NCI-H1048 (cell line): Measurements from ENCODE around the gene ARHGAP6.
"Not testable (repeated sequence)": the region's sequence is repeated elsewhere in the genome, so short reads cannot be mapped to it uniquely, and the experiment has no call there.

Source experiments
- DNase-seq: peaks from one replicate; lab custom pipeline; 2025; lab: John Stamatoyannopoulos, UW

The ARHGAP6 gene

DNA sequence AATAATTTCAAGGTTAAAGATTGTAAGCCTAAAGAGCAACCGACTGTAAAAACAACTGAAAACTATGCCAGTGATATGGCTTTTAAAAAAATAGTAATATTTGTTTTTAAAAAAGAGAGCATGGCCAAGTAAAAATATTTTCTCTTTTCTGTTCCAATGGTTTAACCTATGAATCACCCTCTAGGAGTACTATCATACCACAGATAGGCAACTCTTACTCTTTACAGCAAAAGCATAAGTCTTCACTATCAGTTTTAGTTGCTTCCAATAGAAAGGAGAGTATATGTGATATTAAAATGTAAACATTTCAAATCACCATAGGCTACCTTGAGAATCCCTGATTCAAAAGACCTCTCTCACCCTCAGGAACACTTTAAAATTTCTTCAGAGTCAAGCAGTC lies 269.9 kb downstream of the ARHGAP6 start:
- DNase-seq: no peak

DNA sequence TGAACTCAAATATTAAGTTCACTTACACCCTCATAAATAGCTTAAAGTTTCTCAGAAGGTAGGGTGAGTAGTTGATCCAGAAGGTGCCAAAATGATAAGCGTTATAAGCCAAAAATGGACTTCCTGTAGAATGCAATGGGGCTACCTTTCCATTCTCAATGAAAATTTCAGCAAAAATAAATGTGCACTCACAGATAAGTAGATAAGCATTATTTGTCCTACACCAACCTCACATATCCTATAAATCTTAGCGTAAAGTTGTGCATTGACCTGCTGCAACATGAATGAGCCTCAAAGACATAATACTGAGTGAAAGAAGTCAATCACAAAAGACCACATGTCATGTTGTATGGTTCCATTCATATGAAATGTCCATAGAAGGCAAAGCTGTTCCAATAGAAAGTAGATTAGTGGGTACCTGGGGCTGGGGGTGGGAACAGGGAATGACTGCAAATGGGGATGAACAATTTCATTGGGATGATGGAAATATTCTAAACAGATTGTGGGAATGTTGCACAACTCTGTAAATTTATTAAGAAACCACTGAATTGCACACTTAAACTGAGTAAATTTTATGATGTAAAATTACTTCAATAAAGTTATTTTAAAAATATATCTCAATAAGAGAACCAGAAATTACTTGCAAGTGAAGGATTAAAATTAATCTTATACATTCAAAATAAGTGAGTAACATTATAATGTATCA lies 271.6 kb downstream of the ARHGAP6 start:
- no peak for DNase-seq

GRCh38 chrX:11386812-11387211 lies 278.9 kb downstream of the ARHGAP6 start:
- DNase-seq: no peak

- DNase-seq: no peak
Observed at GRCh38 chrX:11386001-11386523, 279.7 kb downstream of the ARHGAP6 start.

DNA sequence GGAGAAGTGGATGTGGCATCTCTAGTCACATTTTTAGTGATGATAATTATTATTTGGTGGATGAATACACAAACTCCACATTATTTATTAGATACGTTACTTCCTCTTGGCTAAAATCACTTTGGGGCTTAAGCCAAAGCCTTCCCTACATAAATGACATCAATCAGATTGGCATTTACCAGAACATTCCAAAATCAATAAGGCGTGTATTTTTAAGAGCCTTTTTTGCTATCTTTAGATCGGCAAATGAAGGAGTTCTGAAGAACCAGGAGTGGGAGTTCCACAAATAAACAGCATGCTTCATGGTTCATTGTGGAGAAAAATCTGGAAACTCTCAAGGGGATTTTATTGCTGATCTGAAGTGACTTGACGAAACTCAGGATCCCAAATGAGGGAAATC lies 282.8 kb downstream of the ARHGAP6 start:
- no peak for DNase-seq

- DNase-seq: no peak
Observed at GRCh38 chrX:11381464-11381863, 284.3 kb downstream of the ARHGAP6 start.

- DNase-seq: no peak
Observed at GRCh38 chrX:11380187-11380844, 285.4 kb downstream of the ARHGAP6 start.

DNA sequence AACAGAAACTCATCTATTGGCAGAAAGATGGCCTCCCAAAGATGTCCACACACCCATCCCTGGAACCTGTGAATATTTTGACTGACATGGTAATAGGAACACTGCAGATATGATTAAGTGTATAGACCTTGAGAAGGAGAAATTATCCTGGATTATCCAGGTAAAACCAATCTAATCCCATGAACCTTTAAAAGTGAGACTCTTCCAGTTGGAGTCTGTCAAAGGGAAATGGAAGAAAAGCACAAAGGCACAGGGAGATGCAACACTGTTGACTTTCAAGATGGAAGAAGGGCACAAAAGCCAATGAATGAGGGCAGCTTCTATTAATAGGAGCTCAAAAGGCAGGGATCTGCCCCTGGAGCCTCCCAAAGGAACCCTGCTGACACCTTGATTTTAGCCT lies 289.6 kb downstream of the ARHGAP6 start:
- DNase-seq: no peak

DNA sequence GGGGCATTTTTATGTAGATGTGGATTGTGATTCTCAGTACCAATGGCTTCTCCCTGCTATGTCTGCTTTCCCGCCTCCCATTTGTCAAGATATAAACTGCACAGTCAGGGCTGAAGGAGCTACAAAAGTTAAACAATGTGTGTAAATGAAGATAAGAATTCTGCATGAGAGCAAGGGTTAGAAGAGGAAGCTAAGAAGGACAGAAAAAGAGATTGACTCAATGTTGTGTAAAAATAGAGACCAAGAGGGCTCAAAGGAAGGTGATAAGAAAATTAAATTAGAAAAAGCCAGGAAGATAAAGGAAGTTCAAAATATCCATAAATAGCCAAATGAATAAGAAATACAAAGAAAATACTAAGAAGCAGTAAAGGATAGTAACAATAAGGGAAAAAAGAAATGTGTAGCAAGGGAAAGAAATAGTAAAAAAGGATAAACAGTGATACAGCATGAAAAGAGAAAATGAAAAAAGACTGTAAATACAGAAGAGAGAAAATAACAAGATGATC lies 290.1 kb downstream of the ARHGAP6 start:
- no peak for DNase-seq

GRCh38 chrX:11374570-11374969 lies 291.1 kb downstream of the ARHGAP6 start:
- no peak for DNase-seq

- DNase-seq: no peak
Observed at GRCh38 chrX:11371106-11371505, 294.6 kb downstream of the ARHGAP6 start.

- no peak for DNase-seq
Observed at GRCh38 chrX:11367609-11368430, 297.9 kb downstream of the ARHGAP6 start.

- no peak for DNase-seq
Observed at GRCh38 chrX:11366998-11367595, 298.6 kb downstream of the ARHGAP6 start.

GRCh38 chrX:11365426-11365825 lies 300.3 kb downstream of the ARHGAP6 start:
- no peak for DNase-seq

- no peak for DNase-seq
Observed at GRCh38 chrX:11364835-11365234, 300.9 kb downstream of the ARHGAP6 start.

DNA sequence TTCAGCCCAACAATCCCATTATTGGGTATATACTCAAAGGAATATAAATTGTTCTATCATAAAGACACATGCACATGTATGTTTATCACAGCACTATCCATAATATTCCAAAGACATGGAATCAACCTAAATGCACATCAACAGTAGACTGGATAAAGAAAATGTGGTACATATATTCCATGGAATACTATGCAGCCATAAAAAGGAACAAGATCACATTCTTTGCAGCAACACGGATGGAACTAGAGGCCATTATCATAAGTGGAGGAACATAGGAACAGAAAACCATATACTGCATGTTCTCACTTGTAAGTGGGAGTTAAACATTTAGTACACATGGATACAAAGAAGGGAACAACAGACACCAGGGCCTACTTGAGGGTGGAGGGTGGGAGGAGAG lies 301.9 kb downstream of the ARHGAP6 start:
- not testable (repeated sequence) for DNase-seq

- DNase-seq: no peak
Observed at GRCh38 chrX:11363069-11363594, 302.6 kb downstream of the ARHGAP6 start.

DNA sequence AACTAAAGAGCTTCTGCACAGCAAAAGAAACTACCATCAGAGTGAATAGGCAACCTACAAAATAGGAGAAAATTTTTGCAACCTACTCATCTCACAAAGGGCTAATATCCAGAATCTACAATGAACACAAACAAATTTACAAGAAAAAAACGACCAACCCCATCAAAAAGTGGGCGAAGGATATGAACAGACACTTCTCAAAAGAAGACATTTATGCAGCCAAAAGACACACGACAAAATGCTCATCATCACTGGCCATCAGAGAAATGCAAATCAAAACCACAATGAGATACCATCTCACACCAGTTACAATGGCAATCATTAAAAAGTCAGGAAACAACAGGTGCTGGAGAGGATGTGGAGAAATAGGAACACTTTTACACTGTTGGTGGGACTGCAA lies 304.1 kb downstream of the ARHGAP6 start:
- not testable (repeated sequence) for DNase-seq

GRCh38 chrX:11355944-11356343 lies 309.8 kb downstream of the ARHGAP6 start:
- DNase-seq: not testable (repeated sequence)

DNA sequence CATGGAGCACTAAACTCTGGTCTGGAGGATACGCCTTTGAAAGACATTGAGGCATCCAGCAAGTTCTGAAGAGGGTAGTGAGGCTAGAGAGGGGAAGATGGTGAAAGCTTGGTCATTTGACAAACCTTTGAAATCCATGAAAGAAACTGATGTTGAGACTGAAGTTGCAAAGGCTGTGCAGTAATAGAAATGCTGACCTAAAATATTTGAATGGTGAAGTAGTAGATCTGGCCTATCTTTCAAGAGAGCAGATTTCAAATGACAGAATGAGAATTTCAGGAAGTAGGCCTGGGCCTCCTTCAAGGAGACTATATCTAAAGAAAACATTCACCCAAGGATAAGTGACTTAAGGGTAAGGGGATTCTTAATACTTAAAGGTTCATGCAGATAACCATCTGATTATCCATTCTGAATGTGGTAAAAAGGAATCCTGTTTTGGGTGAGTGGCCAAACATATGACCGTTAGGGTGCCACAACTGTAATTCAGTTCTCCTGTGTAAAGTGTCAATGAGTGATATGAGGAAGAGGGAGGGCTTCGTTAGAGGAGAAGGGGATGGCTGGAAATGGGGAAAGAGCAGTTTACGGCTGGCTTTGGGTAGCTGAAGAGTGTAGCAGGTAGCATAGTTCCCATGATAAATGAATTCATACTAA lies 310.3 kb downstream of the ARHGAP6 start:
- DNase-seq: no peak

DNA sequence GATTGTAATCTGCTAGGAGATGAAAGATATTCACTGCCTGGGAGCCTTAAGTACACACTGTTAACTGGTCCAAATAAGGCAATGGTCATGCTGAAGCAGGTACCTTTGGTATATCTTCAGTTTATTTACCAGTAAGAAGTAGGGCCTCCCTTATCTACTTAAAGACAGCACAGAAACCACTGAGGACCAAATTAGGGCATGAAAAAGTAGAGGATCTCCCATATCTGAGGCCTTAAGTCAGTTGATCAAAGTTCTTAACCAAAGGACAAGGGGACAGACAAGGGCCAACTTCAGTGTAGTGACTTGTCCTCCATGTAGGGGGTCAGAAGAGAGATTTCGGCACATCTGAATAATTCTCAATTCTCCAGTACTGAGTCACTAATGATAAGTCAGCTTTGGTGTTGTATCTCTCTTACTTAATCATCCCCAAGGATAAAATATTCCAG lies 313.4 kb downstream of the ARHGAP6 start:
- no peak for DNase-seq
